Keratinocyte (primary cell): Measurements from ENCODE around the gene UBE2QL1.

Source experiments
- EZH2 ChIP-seq: IDR thresholded peaks from one replicate; pipeline ENCODE4 v1.6.1; 2012; ENCODE audit warnings: inconsistent platforms, mild to moderate bottlenecking, low read length, moderate library complexity
- TF ChIP-seq, protein P1 (sequence below), 3 experiments: IDR thresholded peaks in 1 of 3; conservative IDR thresholded peaks in 1 of 3; optimal IDR thresholded peaks in 1 of 3; 2 replicates in 2 of 3; 3 replicates in 1 of 3; pipeline versions ENCODE3 to v1.5.1; 2011; ENCODE audit warnings: low read length in 3 of 3, mild to moderate bottlenecking in 3 of 3, moderate library complexity in 2 of 3, control low read depth in 1 of 3, inconsistent platforms in 1 of 3; ENCODE audit not compliant: insufficient read depth in 2 of 3; ENCODE audit errors: extremely low read depth in 1 of 3

DNA sequence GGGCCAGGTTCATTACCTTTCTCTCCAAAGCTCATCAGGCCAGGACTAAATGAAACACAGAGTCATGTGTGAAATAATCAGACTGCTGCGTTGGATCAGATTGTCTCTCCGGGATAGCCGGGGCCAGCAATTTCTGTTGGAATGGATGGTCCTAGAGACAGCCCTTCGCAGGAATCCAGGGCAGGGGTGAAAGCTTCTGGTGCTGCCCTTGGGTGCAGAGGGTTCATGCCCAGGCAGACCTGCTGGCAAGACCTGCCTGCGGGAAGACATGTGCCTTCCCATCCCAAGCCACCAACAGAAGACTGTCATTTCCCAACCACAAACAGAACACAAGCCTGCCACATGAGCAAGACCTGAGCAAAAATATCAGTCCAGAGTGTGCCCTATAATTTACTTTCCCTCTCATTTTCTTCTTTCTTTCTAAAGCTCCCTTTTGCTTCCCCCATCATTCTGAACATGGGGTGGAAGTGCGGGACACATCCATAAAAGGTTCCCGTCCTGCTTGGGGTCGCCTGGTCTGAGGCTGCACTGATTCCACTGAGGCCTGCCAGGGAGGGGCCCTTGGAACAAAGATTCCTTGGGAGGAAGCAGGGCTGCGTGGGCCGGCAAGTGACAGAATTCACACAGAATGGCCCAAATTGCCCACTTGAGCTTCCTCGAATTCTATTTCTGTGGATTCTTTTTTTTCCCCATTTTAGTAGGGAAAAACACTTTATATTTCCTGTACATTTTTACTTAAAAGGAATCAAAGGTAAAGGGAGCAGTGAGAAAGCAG is 57.3 kb downstream of the UBE2QL1 start:
- TF ChIP-seq, protein P1, sequence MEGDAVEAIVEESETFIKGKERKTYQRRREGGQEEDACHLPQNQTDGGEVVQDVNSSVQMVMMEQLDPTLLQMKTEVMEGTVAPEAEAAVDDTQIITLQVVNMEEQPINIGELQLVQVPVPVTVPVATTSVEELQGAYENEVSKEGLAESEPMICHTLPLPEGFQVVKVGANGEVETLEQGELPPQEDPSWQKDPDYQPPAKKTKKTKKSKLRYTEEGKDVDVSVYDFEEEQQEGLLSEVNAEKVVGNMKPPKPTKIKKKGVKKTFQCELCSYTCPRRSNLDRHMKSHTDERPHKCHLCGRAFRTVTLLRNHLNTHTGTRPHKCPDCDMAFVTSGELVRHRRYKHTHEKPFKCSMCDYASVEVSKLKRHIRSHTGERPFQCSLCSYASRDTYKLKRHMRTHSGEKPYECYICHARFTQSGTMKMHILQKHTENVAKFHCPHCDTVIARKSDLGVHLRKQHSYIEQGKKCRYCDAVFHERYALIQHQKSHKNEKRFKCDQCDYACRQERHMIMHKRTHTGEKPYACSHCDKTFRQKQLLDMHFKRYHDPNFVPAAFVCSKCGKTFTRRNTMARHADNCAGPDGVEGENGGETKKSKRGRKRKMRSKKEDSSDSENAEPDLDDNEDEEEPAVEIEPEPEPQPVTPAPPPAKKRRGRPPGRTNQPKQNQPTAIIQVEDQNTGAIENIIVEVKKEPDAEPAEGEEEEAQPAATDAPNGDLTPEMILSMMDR (optimal IDR thresholded peaks at IDR 0.05 in 1 of 3, IDR thresholded peaks at IDR 0.05 in 1 of 3, conservative IDR thresholded peaks at IDR 0.05 in 1 of 3; ENCODE audit: extremely low read depth in 1 of 3, insufficient read depth in 2 of 3, low read length in 3 of 3) = no peak
- TF ChIP-seq EZH2 = no peak
